ENCODE measurements around the gene RPS14.

RPS14 gene

GRCh38 chr5:150448334-150448733 is 1.2 kb downstream of the RPS14 start:
- peaks cover 60% of the 10 kb centered on the region for H3K36me3 ChIP-seq (ENCODE audit: low read depth)
- H3K27me3 ChIP-seq (ENCODE audit: insufficient read depth, poor library complexity, severe bottlenecking), result no peaks in the 10 kb centered on the region
- no peaks in the 10 kb centered on the region for H3K9me3 ChIP-seq (ENCODE audit: severe bottlenecking)
- peak overlapping the region; percentile 56 for H3K4me3 ChIP-seq (ENCODE audit: severe bottlenecking)
- DNase-seq (ENCODE audit: low spot score), result no peak
- peak overlapping the region; percentile 85 for H3K27ac ChIP-seq (ENCODE audit: poor library complexity, severe bottlenecking)
- peaks cover 8% of the 10 kb centered on the region for H3K4me1 ChIP-seq (ENCODE audit: insufficient read depth, poor library complexity, severe bottlenecking)
- no peak for ATAC-seq (ENCODE audit: low read depth)
- TF ChIP-seq CTCF (IDR thresholded peaks at IDR 0.05; ENCODE audit: poor library complexity, severe bottlenecking), result no peak

GRCh38 chr5:150447188-150447587 is 2.4 kb downstream of the RPS14 start:
- H3K27ac ChIP-seq (ENCODE audit: poor library complexity, severe bottlenecking), result peak overlapping the region; percentile 85
- no peaks in the 10 kb centered on the region for H3K9me3 ChIP-seq (ENCODE audit: severe bottlenecking)
- H3K4me1 ChIP-seq (ENCODE audit: insufficient read depth, poor library complexity, severe bottlenecking), result peaks cover 8% of the 10 kb centered on the region
- peaks cover 68% of the 10 kb centered on the region for H3K36me3 ChIP-seq (ENCODE audit: low read depth)
- H3K4me3 ChIP-seq (ENCODE audit: severe bottlenecking), result no peak overlapping the region
- no peak for ATAC-seq (ENCODE audit: low read depth)
- H3K27me3 ChIP-seq (ENCODE audit: insufficient read depth, poor library complexity, severe bottlenecking), result no peaks in the 10 kb centered on the region
- no peak for TF ChIP-seq CTCF (IDR thresholded peaks at IDR 0.05; ENCODE audit: poor library complexity, severe bottlenecking)
- DNase-seq (ENCODE audit: low spot score), result no peak

GRCh38 chr5:150446583-150446982 is 3.0 kb downstream of the RPS14 start:
- Histone ChIP-seq H3K4me1 (ENCODE audit: insufficient read depth, poor library complexity, severe bottlenecking) (peaks cover 8% of the 10 kb centered on the region), H3K9me3 (ENCODE audit: severe bottlenecking) (no peaks in the 10 kb centered on the region), H3K27me3 (ENCODE audit: insufficient read depth, poor library complexity, severe bottlenecking) (no peaks in the 10 kb centered on the region), H3K4me3 (ENCODE audit: severe bottlenecking) (no peak overlapping the region), H3K27ac (ENCODE audit: poor library complexity, severe bottlenecking) (peak overlapping the region; percentile 85), H3K36me3 (ENCODE audit: low read depth) (peaks cover 68% of the 10 kb centered on the region)
- DNase-seq (ENCODE audit: low spot score), result no peak
- no peak for ATAC-seq (ENCODE audit: low read depth)
- TF ChIP-seq CTCF (IDR thresholded peaks at IDR 0.05; ENCODE audit: poor library complexity, severe bottlenecking), result no peak

- no peak for DNase-seq (ENCODE audit: low spot score)
- H3K27me3 ChIP-seq (ENCODE audit: insufficient read depth, poor library complexity, severe bottlenecking), result no peaks in the 10 kb centered on the region
- peaks cover 8% of the 10 kb centered on the region for H3K4me1 ChIP-seq (ENCODE audit: insufficient read depth, poor library complexity, severe bottlenecking)
- peaks cover 68% of the 10 kb centered on the region for H3K36me3 ChIP-seq (ENCODE audit: low read depth)
- H3K4me3 ChIP-seq (ENCODE audit: severe bottlenecking), result no peak overlapping the region
- H3K9me3 ChIP-seq (ENCODE audit: severe bottlenecking), result no peaks in the 10 kb centered on the region
- peak overlapping the region; percentile 85 for H3K27ac ChIP-seq (ENCODE audit: poor library complexity, severe bottlenecking)
- ATAC-seq (ENCODE audit: low read depth), result no peak
- TF ChIP-seq CTCF (IDR thresholded peaks at IDR 0.05; ENCODE audit: poor library complexity, severe bottlenecking), result no peak
Observed at GRCh38 chr5:150446088-150446487, 3.5 kb downstream of the RPS14 start.

- TF ChIP-seq CTCF (IDR thresholded peaks at IDR 0.05; ENCODE audit: poor library complexity, severe bottlenecking), result no peak
- H3K27ac ChIP-seq (ENCODE audit: poor library complexity, severe bottlenecking), result no peak overlapping the region
- no peak overlapping the region for H3K4me3 ChIP-seq (ENCODE audit: severe bottlenecking)
- peaks cover 8% of the 10 kb centered on the region for H3K4me1 ChIP-seq (ENCODE audit: insufficient read depth, poor library complexity, severe bottlenecking)
- H3K36me3 ChIP-seq (ENCODE audit: low read depth), result peaks cover 68% of the 10 kb centered on the region
- H3K27me3 ChIP-seq (ENCODE audit: insufficient read depth, poor library complexity, severe bottlenecking), result no peaks in the 10 kb centered on the region
- ATAC-seq (ENCODE audit: low read depth), result no peak
- H3K9me3 ChIP-seq (ENCODE audit: severe bottlenecking), result no peaks in the 10 kb centered on the region
- no peak for DNase-seq (ENCODE audit: low spot score)
Observed at GRCh38 chr5:150444770-150445169, 4.8 kb downstream of the RPS14 start.

Measured in RWPE2 (cell line).